C4-2B (cell line): Measurements from ENCODE around the gene DNAH7.

Experiments
- H3K27ac ChIP-seq: fragments of 450-650 bp; 2 replicates; pipeline ENCODE4 v1.5.1; 2017
- CTCF ChIP-seq: fragments of 450-650 bp; conservative IDR thresholded peaks from 2 replicates; pipeline ENCODE4 v1.5.1; 2017; ENCODE audit warnings: mild to moderate bottlenecking
- ZFX ChIP-seq: fragments of 450-650 bp; IDR thresholded peaks from 2 replicates; pipeline ENCODE4 v1.6.1; 2017

The DNAH7 gene

GRCh38 chr2:195820867-195821565, 247.6 kb downstream of the DNAH7 start:
- no peak for TF ChIP-seq ZFX
- TF ChIP-seq CTCF = no peak
- H3K27ac ChIP-seq = no peak overlapping the region

GRCh38 chr2:195820373-195820772, 248.3 kb downstream of the DNAH7 start:
- TF ChIP-seq CTCF = no peak
- no peak for TF ChIP-seq ZFX
- no peak overlapping the region for H3K27ac ChIP-seq

- H3K27ac ChIP-seq = no peak overlapping the region
- TF ChIP-seq ZFX (no peak), CTCF (no peak)
These were observed 249.4 kb downstream of the DNAH7 start for GRCh38 chr2:195819276-195819675.

GRCh38 chr2:195818526-195818925, 250.1 kb downstream of the DNAH7 start:
- TF ChIP-seq CTCF (no peak), ZFX (no peak)
- no peak overlapping the region for H3K27ac ChIP-seq

- no peak for TF ChIP-seq CTCF
- no peak for TF ChIP-seq ZFX
- no peak overlapping the region for H3K27ac ChIP-seq
These were observed 250.5 kb downstream of the DNAH7 start for GRCh38 chr2:195818106-195818505.

GRCh38 chr2:195815083-195815482, 253.6 kb downstream of the DNAH7 start:
- no peak overlapping the region for H3K27ac ChIP-seq
- TF ChIP-seq CTCF = no peak
- TF ChIP-seq ZFX = no peak

GRCh38 chr2:195813421-195813820, 255.2 kb downstream of the DNAH7 start:
- TF ChIP-seq CTCF = no peak
- TF ChIP-seq ZFX = no peak
- no peak overlapping the region for H3K27ac ChIP-seq
